ENCODE measurements around the gene DNAJC5G. TPM values are rescaled to one million over a fixed set of nuclear protein-coding genes. Genes with fewer than 3 reads are reported as not detected.
A peak's percentile ranks its signal among the peaks of the same experiment; 100 is the strongest.

DNAJC5G gene
- total and polyA plus RNA-seq, 2 of the 13 experiments (the other 11 are each of a cell fraction or from before 2014, with no cell fraction given), result 0.05 TPM; not detected in 1

DNA sequence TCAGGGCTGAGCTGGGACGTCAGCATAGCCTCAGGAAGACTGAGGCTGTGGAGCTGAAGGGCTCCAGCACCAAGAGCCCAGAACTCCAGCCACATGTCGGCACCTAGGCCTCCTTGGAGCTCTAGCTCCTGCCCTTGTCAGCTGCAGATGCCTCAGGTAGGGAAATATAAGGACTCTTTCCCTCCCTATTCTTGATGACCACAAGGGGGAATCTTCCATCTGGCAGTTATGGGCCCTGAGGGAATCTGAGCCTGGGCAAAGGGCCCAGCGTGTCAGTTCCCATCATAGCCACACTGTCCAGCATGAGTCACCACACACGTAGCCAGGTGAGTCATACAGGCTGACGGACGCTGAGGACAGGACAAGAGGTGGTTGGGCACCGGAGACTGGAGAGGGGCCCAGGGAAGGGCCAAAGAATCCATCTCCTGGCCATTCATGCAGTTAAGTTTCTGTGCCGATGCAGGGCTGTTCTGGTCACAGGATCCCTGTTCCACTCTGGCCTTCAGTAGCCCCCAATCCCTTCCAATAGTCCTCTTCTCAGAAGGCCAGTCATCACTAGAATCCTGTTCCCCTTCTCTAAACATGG lies 45.8 kb downstream of the DNAJC5G start (continued):
- TF ChIP-seq, protein P1, sequence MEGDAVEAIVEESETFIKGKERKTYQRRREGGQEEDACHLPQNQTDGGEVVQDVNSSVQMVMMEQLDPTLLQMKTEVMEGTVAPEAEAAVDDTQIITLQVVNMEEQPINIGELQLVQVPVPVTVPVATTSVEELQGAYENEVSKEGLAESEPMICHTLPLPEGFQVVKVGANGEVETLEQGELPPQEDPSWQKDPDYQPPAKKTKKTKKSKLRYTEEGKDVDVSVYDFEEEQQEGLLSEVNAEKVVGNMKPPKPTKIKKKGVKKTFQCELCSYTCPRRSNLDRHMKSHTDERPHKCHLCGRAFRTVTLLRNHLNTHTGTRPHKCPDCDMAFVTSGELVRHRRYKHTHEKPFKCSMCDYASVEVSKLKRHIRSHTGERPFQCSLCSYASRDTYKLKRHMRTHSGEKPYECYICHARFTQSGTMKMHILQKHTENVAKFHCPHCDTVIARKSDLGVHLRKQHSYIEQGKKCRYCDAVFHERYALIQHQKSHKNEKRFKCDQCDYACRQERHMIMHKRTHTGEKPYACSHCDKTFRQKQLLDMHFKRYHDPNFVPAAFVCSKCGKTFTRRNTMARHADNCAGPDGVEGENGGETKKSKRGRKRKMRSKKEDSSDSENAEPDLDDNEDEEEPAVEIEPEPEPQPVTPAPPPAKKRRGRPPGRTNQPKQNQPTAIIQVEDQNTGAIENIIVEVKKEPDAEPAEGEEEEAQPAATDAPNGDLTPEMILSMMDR (CRISPR knock-in tag; IDR thresholded peaks at IDR 0.05), result peak; percentile 94
- TF ChIP-seq TCF7L2 (IDR thresholded peaks at IDR 0.05; ENCODE audit: low read depth, low read length), result no peak
- TF ChIP-seq, protein P2, sequence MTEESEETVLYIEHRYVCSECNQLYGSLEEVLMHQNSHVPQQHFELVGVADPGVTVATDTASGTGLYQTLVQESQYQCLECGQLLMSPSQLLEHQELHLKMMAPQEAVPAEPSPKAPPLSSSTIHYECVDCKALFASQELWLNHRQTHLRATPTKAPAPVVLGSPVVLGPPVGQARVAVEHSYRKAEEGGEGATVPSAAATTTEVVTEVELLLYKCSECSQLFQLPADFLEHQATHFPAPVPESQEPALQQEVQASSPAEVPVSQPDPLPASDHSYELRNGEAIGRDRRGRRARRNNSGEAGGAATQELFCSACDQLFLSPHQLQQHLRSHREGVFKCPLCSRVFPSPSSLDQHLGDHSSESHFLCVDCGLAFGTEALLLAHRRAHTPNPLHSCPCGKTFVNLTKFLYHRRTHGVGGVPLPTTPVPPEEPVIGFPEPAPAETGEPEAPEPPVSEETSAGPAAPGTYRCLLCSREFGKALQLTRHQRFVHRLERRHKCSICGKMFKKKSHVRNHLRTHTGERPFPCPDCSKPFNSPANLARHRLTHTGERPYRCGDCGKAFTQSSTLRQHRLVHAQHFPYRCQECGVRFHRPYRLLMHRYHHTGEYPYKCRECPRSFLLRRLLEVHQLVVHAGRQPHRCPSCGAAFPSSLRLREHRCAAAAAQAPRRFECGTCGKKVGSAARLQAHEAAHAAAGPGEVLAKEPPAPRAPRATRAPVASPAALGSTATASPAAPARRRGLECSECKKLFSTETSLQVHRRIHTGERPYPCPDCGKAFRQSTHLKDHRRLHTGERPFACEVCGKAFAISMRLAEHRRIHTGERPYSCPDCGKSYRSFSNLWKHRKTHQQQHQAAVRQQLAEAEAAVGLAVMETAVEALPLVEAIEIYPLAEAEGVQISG (CRISPR knock-in tag; IDR thresholded peaks at IDR 0.05), result peak; percentile 80; the same call in 1 of the 2 replicates
- TF ChIP-seq ZNF205 (CRISPR knock-in tag; IDR thresholded peaks at IDR 0.05), result peak; percentile 79; the same call in 1 of the 2 replicates
- TF ChIP-seq TP53 (CRISPR knock-in tag; conservative IDR thresholded peaks at IDR 0.05), result peak; percentile 50; the same call in 1 of the 2 replicates
- no peak for TF ChIP-seq ZNF589 (CRISPR knock-in tag; conservative IDR thresholded peaks at IDR 0.05)
- TF ChIP-seq, protein P3, sequence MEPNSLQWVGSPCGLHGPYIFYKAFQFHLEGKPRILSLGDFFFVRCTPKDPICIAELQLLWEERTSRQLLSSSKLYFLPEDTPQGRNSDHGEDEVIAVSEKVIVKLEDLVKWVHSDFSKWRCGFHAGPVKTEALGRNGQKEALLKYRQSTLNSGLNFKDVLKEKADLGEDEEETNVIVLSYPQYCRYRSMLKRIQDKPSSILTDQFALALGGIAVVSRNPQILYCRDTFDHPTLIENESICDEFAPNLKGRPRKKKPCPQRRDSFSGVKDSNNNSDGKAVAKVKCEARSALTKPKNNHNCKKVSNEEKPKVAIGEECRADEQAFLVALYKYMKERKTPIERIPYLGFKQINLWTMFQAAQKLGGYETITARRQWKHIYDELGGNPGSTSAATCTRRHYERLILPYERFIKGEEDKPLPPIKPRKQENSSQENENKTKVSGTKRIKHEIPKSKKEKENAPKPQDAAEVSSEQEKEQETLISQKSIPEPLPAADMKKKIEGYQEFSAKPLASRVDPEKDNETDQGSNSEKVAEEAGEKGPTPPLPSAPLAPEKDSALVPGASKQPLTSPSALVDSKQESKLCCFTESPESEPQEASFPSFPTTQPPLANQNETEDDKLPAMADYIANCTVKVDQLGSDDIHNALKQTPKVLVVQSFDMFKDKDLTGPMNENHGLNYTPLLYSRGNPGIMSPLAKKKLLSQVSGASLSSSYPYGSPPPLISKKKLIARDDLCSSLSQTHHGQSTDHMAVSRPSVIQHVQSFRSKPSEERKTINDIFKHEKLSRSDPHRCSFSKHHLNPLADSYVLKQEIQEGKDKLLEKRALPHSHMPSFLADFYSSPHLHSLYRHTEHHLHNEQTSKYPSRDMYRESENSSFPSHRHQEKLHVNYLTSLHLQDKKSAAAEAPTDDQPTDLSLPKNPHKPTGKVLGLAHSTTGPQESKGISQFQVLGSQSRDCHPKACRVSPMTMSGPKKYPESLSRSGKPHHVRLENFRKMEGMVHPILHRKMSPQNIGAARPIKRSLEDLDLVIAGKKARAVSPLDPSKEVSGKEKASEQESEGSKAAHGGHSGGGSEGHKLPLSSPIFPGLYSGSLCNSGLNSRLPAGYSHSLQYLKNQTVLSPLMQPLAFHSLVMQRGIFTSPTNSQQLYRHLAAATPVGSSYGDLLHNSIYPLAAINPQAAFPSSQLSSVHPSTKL (CRISPR knock-in tag; IDR thresholded peaks at IDR 0.05), result peak; percentile 89
- TF ChIP-seq, protein P4, sequence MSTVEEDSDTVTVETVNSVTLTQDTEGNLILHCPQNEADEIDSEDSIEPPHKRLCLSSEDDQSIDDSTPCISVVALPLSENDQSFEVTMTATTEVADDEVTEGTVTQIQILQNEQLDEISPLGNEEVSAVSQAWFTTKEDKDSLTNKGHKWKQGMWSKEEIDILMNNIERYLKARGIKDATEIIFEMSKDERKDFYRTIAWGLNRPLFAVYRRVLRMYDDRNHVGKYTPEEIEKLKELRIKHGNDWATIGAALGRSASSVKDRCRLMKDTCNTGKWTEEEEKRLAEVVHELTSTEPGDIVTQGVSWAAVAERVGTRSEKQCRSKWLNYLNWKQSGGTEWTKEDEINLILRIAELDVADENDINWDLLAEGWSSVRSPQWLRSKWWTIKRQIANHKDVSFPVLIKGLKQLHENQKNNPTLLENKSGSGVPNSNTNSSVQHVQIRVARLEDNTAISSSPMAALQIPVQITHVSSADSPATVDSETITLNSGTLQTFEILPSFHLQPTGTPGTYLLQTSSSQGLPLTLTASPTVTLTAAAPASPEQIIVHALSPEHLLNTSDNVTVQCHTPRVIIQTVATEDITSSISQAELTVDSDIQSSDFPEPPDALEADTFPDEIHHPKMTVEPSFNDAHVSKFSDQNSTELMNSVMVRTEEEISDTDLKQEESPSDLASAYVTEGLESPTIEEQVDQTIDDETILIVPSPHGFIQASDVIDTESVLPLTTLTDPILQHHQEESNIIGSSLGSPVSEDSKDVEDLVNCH (CRISPR knock-in tag; IDR thresholded peaks at IDR 0.05), result no peak
- TF ChIP-seq MYNN (CRISPR knock-in tag; IDR thresholded peaks at IDR 0.05; ENCODE audit: low read depth), result no peak
- TF ChIP-seq MAFK (conservative IDR thresholded peaks at IDR 0.05 in 1 of 2, IDR thresholded peaks at IDR 0.05 in 1 of 2; ENCODE audit: low read length in 2 of 2), result no peak
- TF ChIP-seq NAIF1 (CRISPR knock-in tag; IDR thresholded peaks at IDR 0.05; ENCODE audit: borderline replicate concordance), result peak; percentile 81; the same call in 1 of the 2 replicates
- 0 out of 2 replicates have a peak, but pooled peaks have one; percentile 65 for TF ChIP-seq ZNF232 (CRISPR knock-in tag; IDR thresholded peaks at IDR 0.05; ENCODE audit: borderline replicate concordance)
- peak; percentile 89 for TF ChIP-seq STAG1 (CRISPR knock-in tag; IDR thresholded peaks at IDR 0.05)
- TF ChIP-seq ZNF605 (CRISPR knock-in tag; IDR thresholded peaks at IDR 0.05), result peak; percentile 82
- TF ChIP-seq, protein P5, sequence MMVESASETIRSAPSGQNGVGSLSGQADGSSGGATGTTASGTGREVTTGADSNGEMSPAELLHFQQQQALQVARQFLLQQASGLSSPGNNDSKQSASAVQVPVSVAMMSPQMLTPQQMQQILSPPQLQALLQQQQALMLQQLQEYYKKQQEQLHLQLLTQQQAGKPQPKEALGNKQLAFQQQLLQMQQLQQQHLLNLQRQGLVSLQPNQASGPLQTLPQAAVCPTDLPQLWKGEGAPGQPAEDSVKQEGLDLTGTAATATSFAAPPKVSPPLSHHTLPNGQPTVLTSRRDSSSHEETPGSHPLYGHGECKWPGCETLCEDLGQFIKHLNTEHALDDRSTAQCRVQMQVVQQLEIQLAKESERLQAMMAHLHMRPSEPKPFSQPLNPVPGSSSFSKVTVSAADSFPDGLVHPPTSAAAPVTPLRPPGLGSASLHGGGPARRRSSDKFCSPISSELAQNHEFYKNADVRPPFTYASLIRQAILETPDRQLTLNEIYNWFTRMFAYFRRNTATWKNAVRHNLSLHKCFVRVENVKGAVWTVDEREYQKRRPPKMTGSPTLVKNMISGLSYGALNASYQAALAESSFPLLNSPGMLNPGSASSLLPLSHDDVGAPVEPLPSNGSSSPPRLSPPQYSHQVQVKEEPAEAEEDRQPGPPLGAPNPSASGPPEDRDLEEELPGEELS (CRISPR knock-in tag; IDR thresholded peaks at IDR 0.05), result peak; percentile 52
- TF ChIP-seq ZFP82 (CRISPR knock-in tag; IDR thresholded peaks at IDR 0.05; ENCODE audit: borderline replicate concordance), result no peak
